GM20431 (cell line): Measurements from ENCODE around the gene MICOS13.

ENCODE experiments used
- in situ Hi-C: fragments of 300-500 bp; cut with MseI, MboI; formaldehyde crosslinking; loops from one replicate; pipeline ENCODE4 v1.15.0; 2020; ENCODE audit warnings: low sequenced_read_pairs; ENCODE audit not compliant: unreplicated experiment

MICOS13 gene

DNA sequence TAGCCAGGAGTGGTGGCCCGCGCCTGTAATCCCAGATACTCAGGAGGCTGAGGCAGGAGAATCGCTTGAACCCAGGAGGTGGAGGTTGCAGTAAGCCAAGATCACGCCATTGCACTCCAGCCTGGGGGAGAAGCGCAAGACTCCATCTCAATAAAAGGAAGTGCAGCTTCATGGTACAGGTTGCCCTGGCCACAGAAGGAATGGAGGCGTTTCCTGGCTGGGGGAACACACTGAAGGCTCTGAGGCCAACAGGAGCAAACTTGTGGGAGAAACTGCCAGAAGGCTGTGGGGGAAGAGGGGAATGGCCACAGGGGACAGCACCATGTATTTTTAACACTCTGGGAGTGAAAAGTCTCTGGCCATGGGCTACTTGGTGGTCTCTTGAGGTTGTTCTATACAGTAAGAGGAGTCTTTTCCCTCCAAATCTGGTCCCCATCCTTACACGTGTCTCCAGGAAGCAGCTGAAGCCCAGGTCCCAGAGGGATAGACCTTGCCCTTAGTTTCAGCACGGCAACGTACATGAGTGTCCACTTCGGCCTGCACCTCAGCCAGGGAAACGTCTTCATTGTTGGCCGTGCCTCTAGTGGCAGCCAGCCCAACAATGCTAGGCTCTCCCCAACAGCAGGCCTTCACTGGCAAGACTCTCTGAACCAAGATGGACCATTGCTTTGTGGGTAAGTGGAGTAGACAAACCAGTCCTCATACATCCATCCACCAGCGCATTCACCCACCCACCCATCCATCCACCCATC, 7.4 kb downstream of the MICOS13 start:
- in situ Hi-C loops, result no loop called here

DNA sequence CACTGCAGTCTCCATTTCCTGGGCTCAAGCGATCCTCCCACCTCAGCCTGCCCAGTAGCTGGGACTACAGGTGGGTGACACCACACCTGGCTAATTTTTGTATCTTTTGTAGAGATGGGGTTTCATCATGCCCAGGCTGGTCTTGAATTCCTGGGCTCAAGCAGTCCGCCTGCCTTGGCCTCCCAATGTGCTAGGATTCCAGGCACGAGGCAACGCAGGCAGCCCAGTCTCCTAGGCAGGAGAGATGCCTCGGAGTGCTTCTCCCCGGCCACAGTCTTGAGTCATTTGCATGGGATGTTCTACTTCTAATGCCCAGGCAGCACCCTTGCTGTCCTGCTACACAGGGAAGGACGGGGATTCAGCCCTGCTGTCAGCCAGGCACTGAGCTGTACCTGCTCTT, 8.7 kb downstream of the MICOS13 start:
- in situ Hi-C loops, result no loop called here

DNA sequence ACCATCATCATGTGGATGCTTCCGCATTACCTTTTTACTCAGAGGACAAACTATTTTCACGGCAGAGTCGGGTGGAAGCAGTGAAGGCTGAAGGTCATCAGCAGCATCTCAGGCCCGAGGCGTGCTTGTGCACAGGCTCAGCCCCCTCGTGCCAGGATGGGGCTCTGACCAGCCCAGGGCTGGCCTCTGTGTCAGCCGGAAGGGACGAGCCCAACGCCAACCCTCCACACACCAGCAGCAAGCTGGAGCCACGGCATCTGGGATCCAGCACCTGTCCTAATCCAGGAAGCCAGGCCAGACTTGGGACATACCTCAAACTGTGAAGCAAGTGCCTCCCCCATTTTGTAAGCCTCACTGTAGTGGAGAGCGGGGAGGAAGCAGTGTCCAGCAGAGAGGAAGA, 11.1 kb downstream of the MICOS13 start:
- in situ Hi-C loops, result no loop called here

DNA sequence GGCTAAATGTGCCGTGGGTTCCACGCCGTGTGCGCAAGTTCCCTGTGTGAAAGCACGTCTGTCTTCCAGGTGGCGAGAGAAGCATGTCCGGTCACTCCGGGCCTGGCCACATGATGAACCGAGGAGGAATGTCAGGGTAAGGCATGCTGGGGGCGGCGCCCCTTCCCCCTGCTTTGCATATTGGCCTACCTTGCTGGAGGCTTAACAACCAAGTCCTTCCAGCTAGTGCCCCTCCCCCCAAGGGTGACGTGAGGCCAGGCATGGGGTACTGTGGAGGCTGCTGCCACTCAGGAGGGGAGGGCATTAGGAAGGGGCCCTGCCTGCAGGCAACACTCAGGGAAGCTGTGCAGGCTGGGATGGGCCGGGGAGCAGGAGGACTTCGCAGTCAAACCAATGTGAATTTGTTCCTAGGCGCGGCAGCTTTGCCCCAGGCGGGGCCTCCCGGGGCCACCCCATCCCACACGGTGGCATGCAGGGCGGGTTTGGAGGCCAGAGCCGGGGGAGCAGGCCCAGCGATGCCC, 12.5 kb downstream of the MICOS13 start:
- in situ Hi-C loops, result no loop called here

DNA sequence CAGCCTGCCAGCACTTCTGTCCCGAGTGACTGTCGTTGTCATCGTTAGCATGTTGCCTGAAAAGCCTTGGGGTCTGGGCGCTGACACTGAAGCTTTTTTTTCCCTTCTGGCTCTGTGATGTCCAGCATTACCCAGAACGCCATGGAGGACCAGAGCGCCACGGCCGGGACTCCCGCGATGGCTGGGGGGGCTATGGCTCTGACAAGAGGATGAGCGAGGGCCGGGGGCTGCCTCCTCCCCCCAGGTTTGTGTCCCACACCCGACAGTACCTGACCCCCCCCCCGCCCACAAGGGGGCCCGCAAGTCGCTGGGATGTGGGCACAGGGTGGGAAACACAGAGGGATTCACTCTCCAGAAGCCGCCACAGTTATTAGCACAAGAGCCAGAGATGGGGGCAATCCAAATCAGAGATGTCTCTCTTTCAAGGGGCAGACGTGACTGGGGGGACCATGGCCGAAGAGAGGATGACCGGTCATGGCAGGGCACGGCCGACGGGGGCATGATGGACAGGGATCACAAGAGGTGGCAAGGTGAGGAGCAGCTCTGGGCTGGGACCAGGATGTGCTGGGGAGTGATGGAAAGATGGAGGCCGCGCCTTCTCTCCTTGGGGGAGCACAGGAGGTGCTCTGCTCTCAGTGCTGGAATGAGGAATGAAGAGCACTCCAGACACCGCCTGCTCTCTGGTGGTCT, 13.2 kb downstream of the MICOS13 start:
- in situ Hi-C loops, result no loop called here

DNA sequence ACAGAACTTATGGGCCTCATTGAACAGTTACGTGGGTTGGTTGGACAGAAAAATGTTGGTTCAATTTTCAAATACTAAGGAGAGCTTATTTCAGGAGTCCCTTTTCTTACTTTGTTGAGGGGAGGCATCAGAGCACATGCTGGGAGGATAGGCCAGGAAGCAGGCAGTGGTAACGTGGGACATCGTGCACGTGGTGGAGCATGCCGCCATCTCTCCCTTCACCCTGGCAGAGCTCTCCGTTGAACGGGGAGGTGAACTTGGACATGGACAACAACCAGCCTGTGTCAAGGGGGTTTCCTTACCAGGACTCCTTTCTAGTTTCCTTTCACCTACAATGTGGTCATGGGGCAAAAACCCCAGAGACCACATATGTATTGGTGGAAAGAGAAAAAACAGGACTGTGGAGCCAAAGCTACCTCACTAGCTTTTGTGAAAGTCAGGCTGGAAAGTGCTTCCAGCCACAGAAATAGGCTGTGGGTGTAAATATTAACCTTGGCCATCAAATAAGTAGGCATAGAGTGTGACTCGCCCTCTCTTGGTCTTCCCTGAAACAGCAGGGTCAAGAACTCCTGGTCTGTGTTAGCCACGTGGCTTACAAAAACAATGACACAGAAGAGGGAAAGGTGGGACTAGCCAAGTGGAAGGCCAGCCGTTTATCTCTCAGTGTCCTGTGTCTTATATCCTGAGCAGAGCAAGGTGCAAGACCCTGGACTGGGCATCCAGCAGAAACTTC, 14.4 kb downstream of the MICOS13 start:
- in situ Hi-C loops, result no loop called here

DNA sequence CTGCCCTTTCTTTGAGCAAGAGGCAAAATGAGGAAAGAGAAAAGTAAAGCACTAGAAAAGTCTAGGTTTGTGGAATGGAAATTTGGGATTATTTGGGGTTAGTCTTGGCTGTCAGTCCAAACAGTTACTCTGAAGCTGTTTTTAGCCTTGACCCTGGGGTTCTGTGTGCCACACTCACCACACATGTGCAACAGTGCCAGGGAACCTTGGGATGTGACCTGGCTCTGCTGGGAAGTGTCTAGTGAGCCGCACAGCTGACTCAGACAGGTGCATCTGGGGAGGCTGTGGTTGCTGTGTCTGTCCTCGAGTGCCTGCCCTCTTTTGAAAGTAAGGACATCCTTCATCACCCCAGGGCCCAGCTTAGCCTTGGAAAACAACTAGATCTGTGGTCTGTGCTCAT, 15.8 kb downstream of the MICOS13 start:
- in situ Hi-C loops, result no loop called here

DNA sequence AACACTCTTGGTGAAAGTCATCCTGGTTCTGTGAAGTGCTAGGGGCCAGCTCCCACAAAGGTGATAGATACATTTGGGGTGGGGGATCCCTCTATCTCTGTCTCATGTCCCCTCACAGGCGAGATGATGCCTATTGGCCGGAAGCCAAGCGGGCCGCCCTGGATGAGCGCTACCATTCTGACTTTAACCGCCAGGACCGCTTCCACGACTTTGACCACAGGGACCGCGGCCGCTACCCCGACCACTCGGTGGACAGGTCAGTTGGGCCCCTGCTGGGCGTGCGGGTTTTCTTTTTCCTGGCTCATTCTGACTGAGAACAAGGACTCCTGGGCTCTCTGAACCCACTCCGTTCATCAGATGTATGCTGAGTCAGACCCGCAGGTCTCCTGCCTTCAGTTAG, 16.4 kb downstream of the MICOS13 start:
- in situ Hi-C loops, result no loop called here

DNA sequence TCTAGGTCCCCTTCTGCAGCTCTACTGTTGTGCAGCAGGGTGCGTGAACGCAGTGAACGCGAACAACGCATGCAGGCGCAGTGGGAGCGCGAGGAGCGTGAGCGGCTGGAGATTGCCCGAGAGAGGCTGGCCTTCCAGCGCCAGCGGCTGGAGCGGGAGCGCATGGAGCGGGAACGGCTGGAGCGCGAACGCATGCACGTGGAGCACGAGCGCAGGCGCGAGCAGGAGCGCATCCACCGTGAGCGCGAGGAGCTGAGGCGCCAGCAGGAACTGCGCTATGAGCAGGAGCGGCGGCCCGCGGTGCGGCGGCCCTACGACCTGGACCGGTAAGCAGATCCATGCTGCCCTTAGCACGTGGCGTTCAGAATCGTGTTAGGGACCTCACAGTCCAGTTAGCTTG, 18.8 kb downstream of the MICOS13 start:
- in situ Hi-C loops, result no loop called here

DNA sequence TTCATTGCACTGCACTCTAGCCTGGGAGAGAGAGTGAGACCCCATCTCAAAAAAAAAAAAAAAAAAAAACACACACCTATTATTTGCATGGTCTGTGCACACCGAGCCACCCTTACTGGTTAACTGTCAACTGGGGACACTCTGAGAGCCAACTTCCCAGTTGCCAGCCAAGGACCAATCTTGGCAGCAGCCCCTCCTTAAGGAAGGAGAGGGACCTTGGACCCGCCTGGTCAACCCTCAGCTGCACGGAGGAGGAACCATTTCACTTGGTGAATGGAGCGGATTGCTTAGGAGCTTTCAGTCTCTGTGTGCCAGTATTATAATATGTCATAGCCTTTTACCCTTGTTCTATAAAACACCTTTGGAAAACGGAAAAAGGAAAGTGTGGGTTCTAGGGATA, 24.9 kb downstream of the MICOS13 start:
- in situ Hi-C loops, result no loop called here

DNA sequence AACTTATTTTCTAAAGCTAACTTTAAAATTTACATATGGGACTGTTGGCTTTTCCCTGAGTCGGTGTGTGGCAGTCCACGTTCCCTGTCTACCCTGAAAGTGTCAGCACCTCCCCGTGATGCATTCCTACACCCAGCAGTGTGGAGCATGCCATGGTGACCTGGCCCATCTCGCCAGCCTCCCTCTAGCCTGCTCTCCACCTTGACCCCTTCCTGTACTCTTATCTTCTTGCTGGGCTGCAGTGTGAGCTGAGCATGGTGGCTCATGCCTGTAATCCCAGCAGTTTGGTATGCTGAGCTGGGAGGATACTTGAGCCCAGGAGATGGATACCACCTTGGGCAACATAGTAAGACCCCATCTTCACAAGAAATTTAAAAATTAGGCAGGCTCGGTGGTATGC, 25.4 kb downstream of the MICOS13 start:
- in situ Hi-C loops, result no loop called here

DNA sequence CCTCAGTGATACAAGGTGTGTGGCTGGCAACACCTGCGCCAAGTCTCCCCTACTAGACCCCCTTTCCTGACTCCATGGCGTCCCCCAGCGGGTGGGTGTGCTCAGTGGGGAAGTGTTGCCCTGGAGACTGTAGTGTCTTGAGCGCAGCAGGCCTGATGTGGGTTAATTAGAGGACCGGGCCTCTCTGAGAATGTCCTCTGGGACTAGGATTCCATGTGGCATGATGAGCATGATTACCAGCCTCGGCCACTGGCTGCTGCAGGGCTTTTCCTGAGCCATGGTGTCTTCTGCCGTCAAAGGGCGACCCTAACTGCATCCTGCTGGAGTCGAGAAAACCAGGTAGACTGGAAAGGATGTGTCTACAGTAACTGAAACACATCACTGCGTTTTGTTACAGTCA, 28.1 kb downstream of the MICOS13 start:
- in situ Hi-C loops, result no loop called here

DNA sequence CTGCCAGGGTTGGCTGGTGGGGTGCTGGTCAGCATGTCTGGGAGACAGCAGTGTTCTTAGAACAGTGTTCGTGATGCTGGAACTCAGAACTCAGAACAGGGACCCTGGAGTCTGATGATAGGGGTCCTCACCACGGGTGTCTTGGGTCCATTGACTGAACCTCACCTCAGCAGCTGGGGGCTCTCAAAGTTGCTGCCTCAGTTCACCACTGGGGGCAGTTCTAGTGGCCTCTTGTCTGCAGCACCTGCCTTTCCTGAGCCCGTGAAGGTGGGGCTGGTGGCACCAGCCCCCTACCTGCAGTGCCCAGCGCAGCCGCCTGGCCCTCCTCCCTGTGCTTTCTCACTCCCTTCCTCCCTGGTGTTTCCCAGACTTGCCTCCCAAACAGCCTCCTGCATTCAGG, 29.0 kb downstream of the MICOS13 start:
- in situ Hi-C loops, result no loop called here

DNA sequence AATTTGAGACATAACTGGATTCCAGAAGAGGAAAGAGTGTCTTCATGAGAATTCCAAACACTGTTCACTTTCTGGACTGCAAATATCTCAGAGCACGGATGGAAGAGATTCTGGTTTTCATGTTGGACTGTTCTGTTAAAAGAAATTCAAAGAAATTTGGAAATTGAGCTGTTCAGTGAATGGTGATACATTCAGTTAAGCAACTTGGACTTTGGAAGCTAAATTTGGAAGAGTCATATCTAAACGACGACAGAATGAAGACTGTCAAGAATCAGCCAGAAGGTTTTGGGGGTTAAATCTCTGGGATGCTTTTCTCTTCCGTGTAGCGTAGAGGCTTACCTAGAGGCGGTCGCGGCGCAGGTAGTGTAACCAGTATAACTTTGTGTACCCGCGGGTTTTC, 31.9 kb downstream of the MICOS13 start:
- in situ Hi-C loops, result no loop called here

DNA sequence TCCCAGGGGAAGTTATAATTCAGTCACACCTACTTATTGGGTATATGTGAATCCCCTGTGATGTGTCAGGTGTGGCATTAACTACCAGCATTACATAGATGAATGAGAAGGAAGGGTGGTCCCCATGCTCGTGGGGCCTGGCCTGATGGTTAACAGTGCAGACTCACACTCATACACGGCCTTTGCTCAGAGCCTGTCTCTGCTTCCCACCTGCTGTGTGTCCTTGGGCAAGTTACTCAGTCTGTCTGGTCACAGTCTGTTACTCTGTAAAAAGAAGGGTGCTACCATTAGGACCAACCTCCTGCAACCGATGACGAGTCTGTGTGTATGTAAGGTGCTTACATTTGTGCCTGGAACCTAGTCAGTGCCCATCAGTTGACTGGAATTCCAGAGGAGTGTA, 33.6 kb downstream of the MICOS13 start:
- in situ Hi-C loops, result no loop called here

DNA sequence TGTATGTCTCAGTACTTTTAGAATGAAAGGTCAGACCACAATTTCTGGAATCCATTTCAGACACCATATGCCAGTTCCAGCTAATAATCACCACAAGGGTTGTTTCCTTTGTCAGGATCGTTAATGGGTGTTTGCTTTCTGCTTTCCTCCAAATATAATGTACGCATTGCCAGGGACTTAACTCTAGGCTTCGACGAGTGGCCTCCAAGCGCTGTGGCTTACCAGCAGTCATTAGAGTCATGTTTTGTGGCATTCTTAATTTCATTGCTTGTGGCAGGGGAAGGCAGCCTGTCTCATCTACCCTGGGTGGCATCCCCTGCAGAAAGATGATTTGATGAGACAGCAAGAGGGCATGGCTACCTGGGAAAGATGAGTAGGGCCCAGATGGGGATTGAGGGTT, 34.9 kb downstream of the MICOS13 start:
- in situ Hi-C loops, result no loop called here

DNA sequence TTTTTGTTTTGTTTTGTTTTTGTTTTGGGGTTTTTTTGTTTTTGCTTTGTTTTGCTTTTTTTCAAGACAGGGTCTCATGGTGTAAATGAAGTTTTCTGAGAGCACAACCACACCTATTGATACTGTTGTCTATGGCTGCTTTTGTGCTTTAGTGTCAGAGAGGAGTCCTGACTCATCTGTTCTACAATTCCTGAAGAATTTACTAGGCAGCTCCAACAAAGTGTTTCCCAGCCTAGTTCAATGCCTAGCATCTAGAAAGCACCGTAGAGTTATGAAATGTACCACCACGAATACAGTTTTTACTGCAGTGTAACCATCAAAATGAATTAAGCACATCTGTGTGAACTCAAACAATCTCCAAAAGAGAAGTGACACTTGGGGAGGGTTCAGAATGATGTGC, 36.3 kb downstream of the MICOS13 start:
- in situ Hi-C loops, result no loop called here

DNA sequence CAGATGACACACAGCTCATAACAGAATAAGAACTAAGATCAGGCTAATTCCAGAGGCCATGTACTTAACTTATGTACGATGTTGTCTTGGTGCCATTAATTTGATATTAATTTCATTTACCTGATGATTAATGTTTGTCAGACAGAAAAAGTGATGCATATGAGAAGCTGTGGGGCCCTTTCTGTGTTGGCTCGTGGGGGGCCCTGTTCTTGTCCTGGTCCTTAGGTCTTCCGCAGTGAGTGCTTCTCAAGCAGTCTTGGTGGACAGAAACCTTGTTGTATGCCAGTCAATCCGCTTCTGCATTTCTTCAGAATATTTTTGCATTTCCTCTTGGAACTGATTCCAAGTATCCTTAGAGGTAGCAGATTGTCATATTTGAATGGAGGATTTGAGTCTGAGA, 37.3 kb downstream of the MICOS13 start:
- in situ Hi-C loops, result no loop called here

DNA sequence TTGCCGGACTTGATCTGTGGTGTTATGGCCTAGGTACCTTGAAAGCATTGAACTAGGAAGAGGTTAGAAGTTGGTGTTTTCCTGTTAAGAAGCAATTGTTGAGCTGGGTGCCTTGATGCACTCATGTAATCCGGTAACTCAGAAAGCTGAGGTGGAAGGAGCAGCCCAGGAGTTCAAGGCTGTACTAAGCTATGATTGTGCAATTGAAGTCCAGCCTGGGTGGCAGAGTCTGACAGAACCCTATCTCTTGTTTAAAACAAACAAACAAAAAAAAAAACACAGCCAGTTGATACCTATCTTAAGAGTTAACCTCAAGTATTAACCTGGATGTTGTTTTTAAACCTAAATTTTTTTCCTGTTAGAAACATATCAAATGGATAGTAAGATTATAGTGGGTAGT, 38.1 kb downstream of the MICOS13 start:
- in situ Hi-C loops, result no loop called here

DNA sequence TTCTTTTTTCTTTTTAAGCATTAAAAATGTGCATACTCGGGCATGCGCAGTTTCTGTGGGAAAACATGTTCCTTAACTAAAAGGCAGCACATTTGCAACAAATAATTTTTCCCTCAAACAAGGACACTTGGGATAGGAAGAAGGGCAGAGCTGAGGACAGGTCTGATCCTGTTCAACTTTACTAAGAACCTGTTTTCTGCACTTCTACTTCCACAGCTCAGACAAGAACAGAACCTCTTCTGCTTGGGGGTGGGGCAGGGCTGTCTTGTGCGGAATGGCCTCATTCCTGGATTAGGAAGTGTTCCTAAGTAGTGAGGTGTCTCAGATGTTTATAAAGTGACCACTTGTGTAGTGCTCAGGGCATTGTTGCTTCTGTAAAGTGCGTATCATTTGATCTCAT, 39.1 kb downstream of the MICOS13 start:
- in situ Hi-C loops, result no loop called here

DNA sequence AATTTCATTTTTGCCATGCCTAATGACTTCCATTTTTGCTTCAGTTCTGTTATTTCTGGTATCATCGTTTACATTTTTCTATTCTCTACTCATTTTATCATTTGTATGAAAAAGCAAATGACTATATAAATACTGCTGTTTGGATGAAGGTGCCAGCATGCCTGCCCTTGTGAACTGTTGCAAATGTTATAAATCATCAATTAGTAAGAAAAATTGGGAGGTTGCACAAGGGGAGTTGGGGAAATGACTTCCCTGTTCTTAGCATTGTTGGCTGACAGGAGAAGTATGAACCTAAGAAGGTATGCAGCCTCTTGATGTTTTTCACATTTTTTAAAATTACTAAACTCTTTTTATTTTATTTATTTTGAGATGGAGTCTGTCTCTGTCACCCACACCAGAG, 42.3 kb downstream of the MICOS13 start:
- in situ Hi-C loops, result no loop called here
